Measurements from ENCODE around the gene PLCG2.

PLCG2 gene

DNA sequence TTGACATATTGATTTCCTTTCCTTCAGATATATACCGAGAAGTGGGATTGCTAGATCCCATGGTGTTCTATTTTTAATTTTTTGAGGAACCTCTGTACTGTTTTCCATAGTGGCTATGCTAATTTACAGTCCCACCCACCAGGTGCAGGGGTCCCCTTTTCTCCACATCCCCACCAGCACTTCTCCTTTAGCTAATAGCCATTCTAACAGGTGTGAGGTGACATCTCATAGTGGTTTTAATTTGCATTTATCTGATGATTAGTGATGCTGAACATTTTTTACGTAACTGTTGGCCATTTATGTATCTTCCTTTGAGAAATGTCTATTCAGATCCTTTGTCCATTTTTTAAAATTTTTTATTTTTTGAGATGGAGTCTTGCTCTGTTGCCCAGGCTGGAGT is 138.3 kb downstream of the PLCG2 start:
- no peak for DNase-seq (ENCODE audit: low read depth)
- no peak for TF ChIP-seq CTCF (IDR thresholded peaks at IDR 0.05; ENCODE audit: low read depth, low read length, missing control alignments)
- no peak overlapping the region for H3K4me3 ChIP-seq (ENCODE audit: low read depth, low read length)
- in situ Hi-C loops (cut with HindIII; ENCODE audit: low sequenced_read_pairs) = no loop called here

DNA sequence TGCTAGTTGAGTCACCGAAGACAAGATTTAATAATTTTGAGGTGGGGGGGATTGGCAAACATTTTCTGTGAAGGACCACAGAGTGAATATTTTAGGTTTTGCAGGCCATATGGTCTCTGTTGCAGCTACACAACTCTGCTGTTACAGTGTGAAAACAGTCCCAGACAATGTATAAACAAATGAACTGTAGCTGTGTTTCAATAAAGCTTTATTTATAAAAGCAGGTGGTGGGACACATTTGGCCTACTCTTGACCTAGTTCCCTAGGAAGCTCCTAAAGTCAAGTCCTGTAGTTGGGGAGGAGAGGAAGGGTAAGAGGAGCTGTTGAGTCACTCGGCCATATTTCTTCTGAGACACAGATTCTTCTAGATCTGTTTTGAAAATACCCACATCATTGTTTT is 139.8 kb downstream of the PLCG2 start:
- no peak for DNase-seq (ENCODE audit: low read depth)
- in situ Hi-C loops (cut with HindIII; ENCODE audit: low sequenced_read_pairs) = no loop called here
- TF ChIP-seq CTCF (IDR thresholded peaks at IDR 0.05; ENCODE audit: low read depth, low read length, missing control alignments) = no peak

GRCh38 chr16:81920498-81920897 is 141.4 kb downstream of the PLCG2 start:
- in situ Hi-C loops (cut with HindIII; ENCODE audit: low sequenced_read_pairs) = no loop called here
- no peak for TF ChIP-seq CTCF (IDR thresholded peaks at IDR 0.05; ENCODE audit: low read depth, low read length, missing control alignments)
- no peak for DNase-seq (ENCODE audit: low read depth)

More for the DNA sequence above, 139.8 kb downstream of the PLCG2 start:
- H3K4me3 ChIP-seq (ENCODE audit: low read depth, low read length) = no peak overlapping the region

GRCh38 chr16:81921085-81921814 is 142.2 kb downstream of the PLCG2 start:
- H3K4me3 ChIP-seq (ENCODE audit: low read depth, low read length) = no peak overlapping the region
- in situ Hi-C loops (cut with HindIII; ENCODE audit: low sequenced_read_pairs) = no loop called here
- no peak for TF ChIP-seq CTCF (IDR thresholded peaks at IDR 0.05; ENCODE audit: low read depth, low read length, missing control alignments)
- DNase-seq (ENCODE audit: low read depth) = no peak

More at GRCh38 chr16:81920498-81920897, 141.4 kb downstream of the PLCG2 start:
- no peak overlapping the region for H3K4me3 ChIP-seq (ENCODE audit: low read depth, low read length)

GRCh38 chr16:81921843-81922584 is 142.9 kb downstream of the PLCG2 start:
- no peak for TF ChIP-seq CTCF (IDR thresholded peaks at IDR 0.05; ENCODE audit: low read depth, low read length, missing control alignments)
- in situ Hi-C loops (cut with HindIII; ENCODE audit: low sequenced_read_pairs) = no loop called here

GRCh38 chr16:81923296-81923695 is 144.2 kb downstream of the PLCG2 start:
- no peak for DNase-seq (ENCODE audit: low read depth)
- no peak for TF ChIP-seq CTCF (IDR thresholded peaks at IDR 0.05; ENCODE audit: low read depth, low read length, missing control alignments)
- H3K4me3 ChIP-seq (ENCODE audit: low read depth, low read length) = no peak overlapping the region
- in situ Hi-C loops (cut with HindIII; ENCODE audit: low sequenced_read_pairs) = no loop called here

More at GRCh38 chr16:81921843-81922584, 142.9 kb downstream of the PLCG2 start:
- H3K4me3 ChIP-seq (ENCODE audit: low read depth, low read length) = no peak overlapping the region
- no peak for DNase-seq (ENCODE audit: low read depth)
